ENCODE results near the gene CYSTM1.
"Not testable (repeated sequence)": the region's sequence is repeated elsewhere in the genome, so short reads cannot be mapped to it uniquely, and the experiment has no call there.

Gene CYSTM1

GRCh38 chr5:140181002-140181483 is 6.1 kb downstream of the CYSTM1 start:
- DNase-seq = no peak

GRCh38 chr5:140181525-140181924 is 6.5 kb downstream of the CYSTM1 start:
- no peak for DNase-seq

DNA sequence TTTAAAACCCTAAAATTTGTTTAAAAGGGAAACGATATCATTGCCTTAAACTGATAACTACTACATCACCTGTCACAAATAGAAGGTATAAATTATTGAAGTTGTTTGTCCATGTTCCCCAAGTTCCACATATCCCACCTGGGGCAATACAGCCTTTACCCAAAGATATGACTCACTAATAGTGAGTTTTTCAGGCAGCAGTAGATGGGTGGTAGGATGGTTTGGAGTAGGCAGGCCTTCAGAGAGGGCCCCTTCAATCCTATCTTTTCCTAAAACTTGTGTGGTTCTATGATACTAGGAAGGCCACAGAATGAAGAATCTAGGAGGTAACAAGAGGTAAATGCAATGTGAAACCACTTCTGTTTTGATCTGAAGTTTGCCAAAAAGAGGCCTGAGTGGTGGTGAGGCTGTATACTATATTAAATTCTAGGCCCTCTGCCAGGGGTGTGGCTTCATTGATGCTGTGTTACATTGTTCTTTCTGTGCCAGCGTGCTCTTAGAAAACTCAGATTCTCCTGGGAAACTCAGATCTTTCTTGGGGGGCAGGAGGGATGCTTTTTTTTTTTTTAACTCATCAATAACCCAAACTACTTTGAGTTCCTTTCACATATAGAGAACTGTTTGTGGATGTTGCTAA is 7.2 kb downstream of the CYSTM1 start:
- DNase-seq = no peak

GRCh38 chr5:140182803-140183367 is 7.9 kb downstream of the CYSTM1 start:
- no peak for DNase-seq

DNA sequence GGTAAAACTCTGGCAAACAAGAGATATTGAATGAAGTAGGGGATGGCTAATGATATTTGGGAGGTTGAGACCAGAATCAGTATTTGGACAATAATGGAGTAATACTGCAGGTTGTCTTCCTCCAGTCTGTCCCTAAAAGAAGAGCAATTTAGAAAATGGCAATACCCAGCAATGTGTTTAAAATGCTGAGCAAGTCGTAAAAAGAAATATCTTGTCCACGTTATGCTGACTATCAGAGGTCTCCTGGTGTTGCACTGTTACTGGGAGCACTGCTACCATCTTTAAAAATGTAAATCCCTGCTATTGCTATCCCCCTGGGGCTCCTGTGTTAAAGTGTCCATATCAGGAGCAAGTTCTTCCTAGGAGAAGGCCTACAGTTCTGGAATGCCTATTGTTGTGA is 10.4 kb downstream of the CYSTM1 start:
- DNase-seq = no peak

- DNase-seq = no peak
Measured at GRCh38 chr5:140186267-140186671, 11.3 kb downstream of the CYSTM1 start.

GRCh38 chr5:140189253-140189652 is 14.3 kb downstream of the CYSTM1 start:
- DNase-seq = no peak

DNA sequence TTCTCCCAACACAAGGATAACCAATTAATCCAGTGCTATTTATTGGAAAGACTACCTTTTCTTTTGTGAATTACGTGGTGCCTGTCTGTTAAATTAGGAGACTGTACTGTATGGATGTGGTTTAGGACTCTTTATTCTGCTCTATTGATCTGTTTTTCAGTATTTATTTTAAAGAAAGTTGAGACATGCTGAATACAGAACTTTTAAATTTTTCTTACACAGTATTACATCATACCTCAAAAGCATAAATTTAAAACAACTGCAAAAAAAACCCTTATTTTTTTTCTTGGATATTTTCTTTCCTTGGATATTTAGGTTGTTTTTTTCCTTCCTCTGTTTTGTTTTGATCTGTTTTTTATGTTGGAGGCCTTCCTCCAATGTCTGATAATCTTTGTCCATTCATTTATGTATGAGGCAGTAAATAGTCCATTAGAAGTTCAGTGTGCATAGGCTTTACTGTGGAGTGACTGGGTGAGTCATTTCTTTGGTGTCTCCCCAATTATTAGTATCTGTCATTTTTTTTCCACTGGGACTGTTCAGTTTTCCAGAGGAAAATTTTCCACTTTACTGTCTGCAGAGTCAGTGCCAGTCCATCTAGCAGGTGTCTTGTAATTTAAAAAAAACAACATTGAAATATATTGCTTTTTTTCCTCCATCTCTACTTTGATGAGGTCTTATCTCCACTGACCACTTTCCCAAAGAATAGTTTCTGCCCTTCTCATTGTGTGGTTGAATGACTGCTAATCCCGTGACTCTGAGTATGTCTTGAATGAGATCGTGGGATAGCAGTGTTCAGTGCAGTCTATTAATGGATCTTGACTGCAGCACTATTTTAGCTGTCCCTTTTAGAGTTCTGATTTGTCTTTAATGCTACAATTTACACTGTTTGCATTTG is 15.2 kb downstream of the CYSTM1 start:
- no peak for DNase-seq

DNA sequence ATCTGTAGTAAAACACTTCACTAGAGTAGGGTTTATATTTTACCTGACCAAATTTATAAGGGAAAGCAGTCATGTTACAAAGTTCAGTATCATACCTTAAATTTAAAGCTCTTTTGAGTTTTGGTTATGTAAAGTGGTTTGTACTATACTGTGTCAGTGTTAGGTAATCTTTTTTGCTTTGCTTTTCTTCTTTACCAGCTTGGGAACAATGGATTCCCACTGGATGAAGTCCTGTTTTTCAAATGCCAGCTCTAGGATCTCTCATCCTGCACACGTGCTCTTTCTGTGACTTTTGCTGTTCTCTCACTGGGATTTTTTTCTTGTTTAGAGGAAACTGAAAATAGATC is 15.9 kb downstream of the CYSTM1 start:
- no peak for DNase-seq

- no peak for DNase-seq
Measured at GRCh38 chr5:140192715-140193430, 17.9 kb downstream of the CYSTM1 start.

DNA sequence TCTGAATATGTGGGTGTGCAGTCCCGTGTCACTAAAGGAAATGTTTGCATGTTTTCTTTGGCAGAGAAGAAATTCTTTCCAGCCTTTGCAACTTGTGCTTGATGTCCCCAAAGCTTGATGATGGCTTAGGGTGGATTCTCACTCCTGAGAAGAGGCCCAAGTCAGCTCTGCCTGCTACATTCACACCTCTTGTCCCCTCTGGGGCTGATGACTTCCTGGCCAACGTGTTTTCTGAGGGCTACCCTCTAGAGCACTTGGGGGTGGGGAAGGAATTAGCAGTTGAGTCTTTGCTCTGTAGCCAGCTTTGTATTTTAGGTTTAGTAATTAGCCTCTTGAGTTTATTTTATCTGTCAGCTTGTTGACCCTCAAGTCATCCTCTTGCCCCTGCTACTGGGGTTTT is 19.7 kb downstream of the CYSTM1 start:
- no peak for DNase-seq

GRCh38 chr5:140196115-140196814 is 21.3 kb downstream of the CYSTM1 start:
- DNase-seq = no peak

DNA sequence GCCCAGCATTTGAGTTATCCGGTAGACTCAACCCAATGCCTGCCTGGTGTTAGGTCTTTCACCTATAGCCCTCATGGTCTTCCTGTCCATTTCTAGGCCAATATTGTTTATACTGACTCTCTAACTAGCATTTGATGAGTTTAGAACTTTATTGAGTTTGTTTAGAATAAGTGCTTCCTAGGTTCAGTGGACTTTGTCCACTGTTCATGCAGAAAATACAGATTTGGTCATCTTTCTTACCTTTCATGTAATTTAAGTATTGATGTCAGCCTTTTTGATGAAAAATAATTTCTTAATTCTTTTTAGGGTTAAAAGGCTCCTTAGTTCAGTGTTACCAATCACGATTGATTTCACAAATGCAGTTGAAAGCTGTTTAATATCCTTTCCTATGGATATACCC is 22.0 kb downstream of the CYSTM1 start:
- no peak for DNase-seq

DNA sequence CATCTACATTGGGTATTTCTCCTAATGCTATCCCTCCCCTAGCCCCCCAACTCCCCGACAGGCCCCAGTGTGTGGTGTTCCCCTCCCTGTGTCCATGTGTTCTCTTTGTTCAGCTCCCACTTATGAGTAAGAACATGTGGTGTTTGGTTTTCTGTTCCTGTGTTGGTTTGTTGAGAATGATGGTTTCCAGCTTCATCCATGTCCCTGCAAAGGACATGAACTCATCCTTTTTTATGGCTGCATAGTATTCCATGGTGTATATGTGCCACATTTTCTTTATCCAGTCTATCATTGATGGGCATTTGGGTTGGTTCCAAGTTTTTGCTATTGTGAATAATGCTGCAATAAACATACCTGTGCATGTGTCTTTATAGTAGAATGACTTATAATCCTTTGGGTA is 23.9 kb downstream of the CYSTM1 start:
- not testable (repeated sequence) for DNase-seq

DNA sequence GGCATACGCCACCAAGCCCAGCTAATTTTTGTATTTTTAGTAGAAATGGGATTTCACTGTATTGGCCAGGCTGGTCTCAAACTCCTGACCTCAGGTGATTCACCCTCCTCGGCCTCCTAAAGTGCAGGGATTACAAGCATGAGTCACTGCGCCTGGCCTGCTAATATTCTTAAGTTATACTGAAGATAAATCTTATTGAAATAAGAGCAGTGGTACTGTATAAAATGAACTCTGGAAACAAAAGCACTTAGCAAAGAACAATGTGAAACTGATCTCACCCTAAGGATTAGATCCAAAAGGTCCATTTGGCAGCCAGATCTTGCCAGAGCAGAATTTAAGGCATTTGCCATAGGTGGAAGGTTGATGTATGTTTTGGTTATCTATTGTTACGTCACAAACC is 27.1 kb downstream of the CYSTM1 start:
- no peak for DNase-seq

DNA sequence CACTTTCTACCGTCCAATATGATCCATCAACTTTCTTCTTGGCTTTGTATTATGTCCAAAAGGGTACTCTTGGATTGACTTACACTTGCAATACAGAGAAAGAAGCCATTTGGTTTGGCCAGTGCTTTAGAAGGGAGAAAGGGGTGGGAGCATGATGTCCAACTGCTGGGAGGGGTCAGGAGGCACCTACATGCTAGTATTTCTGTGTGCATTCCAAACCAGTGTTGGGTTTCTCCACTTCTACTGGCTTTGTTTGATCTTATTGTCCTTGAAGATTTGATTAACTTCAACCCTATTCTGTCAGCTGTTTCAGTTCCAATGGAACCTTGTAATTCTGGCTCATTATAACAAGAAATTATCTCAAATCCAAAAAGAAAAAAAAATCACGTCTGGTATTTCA is 27.6 kb downstream of the CYSTM1 start:
- no peak for DNase-seq

GRCh38 chr5:140205216-140205615 is 30.2 kb downstream of the CYSTM1 start:
- no peak for DNase-seq

- DNase-seq = no peak
Measured at GRCh38 chr5:140205952-140206351, 31.0 kb downstream of the CYSTM1 start.

GRCh38 chr5:140207250-140207964 is 32.4 kb downstream of the CYSTM1 start:
- DNase-seq = no peak

DNA sequence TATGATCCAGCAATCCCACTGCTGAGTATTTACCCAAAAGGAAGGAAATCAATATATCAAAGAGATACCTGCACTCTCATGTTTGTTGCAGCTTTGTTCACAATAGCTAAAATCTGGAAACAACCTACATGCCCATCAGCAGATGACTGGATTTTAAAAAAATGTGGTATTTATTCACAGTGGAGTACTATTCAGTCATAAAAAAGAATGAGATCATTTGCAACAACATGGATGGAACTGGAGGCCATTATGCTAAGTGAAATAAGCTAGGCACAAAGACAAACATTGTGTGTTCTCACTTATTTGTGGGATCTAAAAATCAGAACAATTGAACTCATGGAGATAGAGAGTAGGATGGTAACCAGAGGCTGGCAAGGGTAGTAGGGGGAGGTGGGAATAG is 33.1 kb downstream of the CYSTM1 start:
- DNase-seq = no peak

GRCh38 chr5:140213370-140213983 is 38.5 kb downstream of the CYSTM1 start:
- no peak for DNase-seq

GRCh38 chr5:140214831-140215230 is 39.8 kb downstream of the CYSTM1 start:
- no peak for DNase-seq
